Measurements from ENCODE around the gene GCK. TPM values are rescaled to one million over a fixed set of nuclear protein-coding genes. Genes with fewer than 3 reads are reported as not detected.
"Not testable (repeated sequence)": the region's sequence is repeated elsewhere in the genome, so short reads cannot be mapped to it uniquely, and the experiment has no call there.

The GCK gene
- total RNA-seq, 2 donors from 2014 or later = 0.91 to 2.7 TPM

- Histone ChIP-seq H3K27ac (no peak overlapping the region), H3K4me1 (replicated peaks) (no peaks in the 10 kb centered on the region), H3K36me3 (no peaks in the 10 kb centered on the region), H3K9me3 (no peaks in the 10 kb centered on the region), H3K4me3 (no peak overlapping the region), H3K27me3 (replicated peaks; ENCODE audit: insufficient read depth) (peaks cover 5% of the 10 kb centered on the region)
- no peak for DNase-seq (ENCODE audit: low spot score)
- intact Hi-C loops (cut with DNase I) = no loop called here
- WGBS = 67% methylated on average over 6 of the region's 7 CpGs
- TF ChIP-seq POLR2A (IDR thresholded peaks at IDR 0.05) (no peak), CTCF (IDR thresholded peaks at IDR 0.05) (no peak), POLR2AphosphoS5 (IDR thresholded peaks at IDR 0.05) (no peak)
Observed at GRCh38 chr7:44176486-44176885, 12.8 kb downstream of the GCK start.

DNA sequence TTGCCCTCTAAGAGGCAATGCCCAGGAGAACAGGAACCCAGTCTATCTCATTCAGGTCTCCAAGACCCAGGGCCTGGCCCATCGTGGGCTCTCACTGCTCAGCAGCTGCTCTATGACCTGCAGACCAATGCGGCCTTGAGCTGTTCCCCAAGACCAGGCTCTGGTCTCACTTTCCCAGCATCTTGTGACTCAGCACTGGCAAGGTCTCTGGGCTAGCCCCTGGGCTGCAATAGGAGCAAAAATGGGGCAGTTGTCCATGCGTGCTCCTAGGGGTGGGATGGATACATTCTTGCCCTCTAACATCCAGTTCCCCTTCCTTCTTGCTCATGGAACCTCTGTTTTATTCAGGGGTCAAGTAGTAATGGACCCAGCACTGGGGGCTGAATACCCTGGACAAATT, 13.5 kb downstream of the GCK start:
- peaks cover 5% of the 10 kb centered on the region for H3K27me3 ChIP-seq (replicated peaks; ENCODE audit: insufficient read depth)
- H3K4me1 ChIP-seq (replicated peaks) = no peaks in the 10 kb centered on the region
- no peak overlapping the region for H3K27ac ChIP-seq
- H3K36me3 ChIP-seq = no peaks in the 10 kb centered on the region
- WGBS = 85% methylated on average over 3 of the region's 3 CpGs
- intact Hi-C loops (cut with DNase I) = no loop called here
- no peak overlapping the region for H3K4me3 ChIP-seq
- TF ChIP-seq POLR2A (IDR thresholded peaks at IDR 0.05) (no peak), CTCF (IDR thresholded peaks at IDR 0.05) (no peak), POLR2AphosphoS5 (IDR thresholded peaks at IDR 0.05) (no peak)
- H3K9me3 ChIP-seq = no peaks in the 10 kb centered on the region
- DNase-seq (ENCODE audit: low spot score) = no peak

DNA sequence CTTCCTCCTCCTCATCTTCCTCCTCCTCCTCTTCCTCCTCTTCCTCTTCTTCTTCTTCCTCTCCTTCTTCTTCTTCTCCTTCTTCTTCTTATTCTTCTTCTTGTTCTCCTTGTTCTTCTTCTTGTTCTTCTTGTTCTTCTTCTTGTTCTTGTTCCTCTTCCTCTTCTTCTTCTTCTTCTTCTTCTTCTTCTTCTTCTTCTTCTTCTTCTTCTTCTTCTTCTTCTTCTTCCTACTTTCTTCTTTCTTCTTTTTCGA, 14.6 kb downstream of the GCK start:
- H3K36me3 ChIP-seq; H3K4me3 ChIP-seq; H3K4me1 ChIP-seq (replicated peaks); H3K27me3 ChIP-seq (replicated peaks; ENCODE audit: insufficient read depth); intact Hi-C loops (cut with DNase I); H3K9me3 ChIP-seq; DNase-seq (ENCODE audit: low spot score); H3K27ac ChIP-seq: not testable (repeated sequence)
- WGBS = 67% methylated on average over 1 of the region's 1 CpG

- Histone ChIP-seq H3K4me1 (replicated peaks) (no peaks in the 10 kb centered on the region), H3K27ac (no peak overlapping the region), H3K36me3 (no peaks in the 10 kb centered on the region), H3K27me3 (replicated peaks; ENCODE audit: insufficient read depth) (peaks cover 5% of the 10 kb centered on the region), H3K9me3 (no peaks in the 10 kb centered on the region), H3K4me3 (no peak overlapping the region)
- WGBS = 46% methylated on average over 3 of the region's 3 CpGs
- no peak for DNase-seq (ENCODE audit: low spot score)
- intact Hi-C loops (cut with DNase I) = no loop called here
- no peak for TF ChIP-seq CTCF (IDR thresholded peaks at IDR 0.05)
- TF ChIP-seq POLR2AphosphoS5 (IDR thresholded peaks at IDR 0.05) = no peak
- TF ChIP-seq POLR2A (IDR thresholded peaks at IDR 0.05) = no peak
Observed at GRCh38 chr7:44173911-44174693, 15.1 kb downstream of the GCK start.

GRCh38 chr7:44172803-44173424, 16.3 kb downstream of the GCK start:
- no peak for TF ChIP-seq POLR2A (IDR thresholded peaks at IDR 0.05)
- TF ChIP-seq CTCF (IDR thresholded peaks at IDR 0.05) = no peak
- no peak for TF ChIP-seq POLR2AphosphoS5 (IDR thresholded peaks at IDR 0.05)

More at GRCh38 chr7:44172803-44173424, 16.3 kb downstream of the GCK start:
- DNase-seq (ENCODE audit: low spot score) = no peak
- intact Hi-C loops (cut with DNase I) = no loop called here
- Histone ChIP-seq H3K27me3 (replicated peaks; ENCODE audit: insufficient read depth) (peaks cover 5% of the 10 kb centered on the region), H3K9me3 (no peaks in the 10 kb centered on the region), H3K4me1 (replicated peaks) (no peaks in the 10 kb centered on the region), H3K36me3 (no peaks in the 10 kb centered on the region), H3K4me3 (no peak overlapping the region), H3K27ac (no peak overlapping the region)
- WGBS = 76% methylated on average over 6 of the region's 6 CpGs
